Central memory CD8-positive, alpha-beta T cell (primary cell): ENCODE measurements around the gene CDC14B.

Experiments
- ATAC-seq: fragments of 150-1000 bp; cut with Tn5 transposase; replicated peaks from 2 replicates; pipeline ENCODE4 v1.10.0; 2022; ENCODE audit warnings: mild to moderate bottlenecking, moderate FRiP score, moderate number of reproducible peaks; ENCODE audit not compliant: poor library complexity, severe bottlenecking; ENCODE audit errors: extremely low read depth
- DNase-seq, 2 donors: peaks; one replicate each; pipeline ENCODE4 v3.0.0; 2021; ENCODE audit warnings: low spot score in 2 of 2
- H3K27ac Mint-ChIP-seq: one replicate; pipeline ENCODE4 v1.8.0; 2022; ENCODE audit warnings: low read depth, mild to moderate bottlenecking, moderate library complexity, mixed read lengths
- H3K27me3 Mint-ChIP-seq: one replicate; pipeline ENCODE4 v1.8.0; 2022; ENCODE audit warnings: mixed read lengths
- H3K36me3 Mint-ChIP-seq: one replicate; pipeline ENCODE4 v1.8.0; 2022; ENCODE audit warnings: mild to moderate bottlenecking, moderate library complexity, mixed read lengths; ENCODE audit not compliant: insufficient read depth
- H3K4me1 Mint-ChIP-seq: one replicate; pipeline ENCODE4 v1.8.0; 2022; ENCODE audit warnings: mixed read lengths
- H3K4me3 Mint-ChIP-seq: one replicate; pipeline ENCODE4 v1.8.0; 2022; ENCODE audit warnings: mild to moderate bottlenecking, moderate library complexity, mixed read lengths
- H3K9me3 Mint-ChIP-seq: one replicate; pipeline ENCODE4 v1.8.0; 2022; ENCODE audit warnings: mixed read lengths

CDC14B gene

DNA sequence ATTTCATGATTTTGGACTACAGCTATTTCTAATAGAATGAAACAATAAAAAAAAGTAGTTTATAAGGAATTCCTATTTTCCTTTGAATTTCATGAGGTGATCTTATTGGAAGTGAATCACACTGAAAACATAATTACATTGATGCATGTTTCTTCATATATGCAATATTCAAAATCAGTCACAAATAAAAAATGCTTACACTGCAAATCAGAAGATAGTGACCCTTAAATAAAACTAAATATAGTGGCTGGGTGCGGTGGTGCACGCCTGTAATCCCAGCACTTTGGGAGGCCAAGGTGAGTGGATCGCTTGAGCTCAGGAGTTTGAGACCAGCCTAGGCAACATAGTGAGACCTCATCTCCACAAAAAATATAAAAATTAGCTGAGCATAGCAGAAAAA is 79.5 kb downstream of the CDC14B start:
- no peak overlapping the region for H3K4me3 Mint-ChIP-seq
- no peaks in the 10 kb centered on the region for H3K4me1 Mint-ChIP-seq
- peaks cover 7% of the 10 kb centered on the region for H3K36me3 Mint-ChIP-seq
- no peaks in the 10 kb centered on the region for H3K9me3 Mint-ChIP-seq
- H3K27ac Mint-ChIP-seq = no peak overlapping the region
- DNase-seq = no peak
- H3K27me3 Mint-ChIP-seq = no peaks in the 10 kb centered on the region
- no peak for ATAC-seq

DNA sequence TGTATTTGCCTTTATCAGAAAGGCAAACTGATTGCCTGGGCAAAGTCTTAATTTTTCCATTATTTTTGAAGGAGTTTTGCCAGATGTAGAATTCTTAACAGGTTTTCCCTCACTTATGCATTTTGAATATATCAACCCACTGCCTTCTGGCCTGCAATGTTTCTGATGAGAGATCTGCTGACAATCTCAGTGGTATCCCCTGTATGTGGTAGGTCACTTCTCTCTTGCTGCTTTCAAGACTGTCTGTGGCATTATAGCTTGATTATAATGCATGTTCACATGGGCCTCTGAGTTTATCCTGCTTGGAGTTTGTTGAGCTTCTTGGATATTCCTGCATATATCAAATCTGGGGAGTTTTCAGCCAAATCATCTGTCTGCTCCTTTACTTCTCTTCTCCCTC is 87.5 kb downstream of the CDC14B start:
- DNase-seq = no peak
- no peaks in the 10 kb centered on the region for H3K27me3 Mint-ChIP-seq
- no peak overlapping the region for H3K4me3 Mint-ChIP-seq
- H3K27ac Mint-ChIP-seq = no peak overlapping the region
- peaks cover 5% of the 10 kb centered on the region for H3K9me3 Mint-ChIP-seq
- no peaks in the 10 kb centered on the region for H3K4me1 Mint-ChIP-seq
- ATAC-seq = no peak
- H3K36me3 Mint-ChIP-seq = peaks cover 3% of the 10 kb centered on the region

DNA sequence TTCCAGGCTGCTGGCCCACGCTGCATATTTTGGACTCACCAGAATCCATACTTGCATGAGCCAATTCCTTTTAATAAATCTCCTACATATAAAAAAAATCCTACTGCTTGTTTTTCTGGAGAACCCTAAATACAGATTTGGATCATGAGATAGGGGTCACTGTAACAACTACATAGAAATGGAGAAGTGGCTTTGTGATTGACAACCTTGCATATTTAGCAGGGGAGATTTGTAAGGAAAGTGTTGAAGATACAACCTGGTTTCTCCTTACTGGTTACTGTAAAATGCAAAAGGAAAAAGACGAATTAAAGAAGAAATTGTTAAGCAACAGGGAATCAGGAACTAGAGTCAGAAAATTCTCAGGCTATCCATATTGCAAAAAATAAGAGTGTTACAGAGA is 94.9 kb downstream of the CDC14B start:
- ATAC-seq = no peak
- H3K27ac Mint-ChIP-seq = no peak overlapping the region
- no peaks in the 10 kb centered on the region for H3K27me3 Mint-ChIP-seq

DNA sequence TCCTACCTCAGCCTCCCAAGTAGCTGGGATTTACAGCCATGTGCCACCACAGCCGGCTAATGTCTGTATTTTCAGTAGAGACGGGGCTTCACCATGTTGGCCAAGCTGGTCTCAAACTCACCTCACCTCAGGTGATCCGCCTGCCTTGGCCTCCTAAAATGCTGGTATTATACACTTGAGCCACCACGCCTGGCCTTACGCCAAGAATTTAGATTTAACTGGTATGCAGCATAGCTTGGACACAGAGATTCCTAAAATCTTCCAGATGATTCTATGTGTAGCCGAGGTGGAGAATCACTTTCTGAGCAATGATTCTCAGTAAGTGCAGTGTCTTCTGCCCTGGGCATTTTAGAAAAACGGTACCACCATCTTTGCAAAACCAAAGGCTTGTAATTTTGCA is 95.6 kb downstream of the CDC14B start:
- Mint-ChIP-seq H3K4me1 (peaks cover 7% of the 10 kb centered on the region), H3K9me3 (no peaks in the 10 kb centered on the region), H3K4me3 (no peak overlapping the region), H3K36me3 (peaks cover 12% of the 10 kb centered on the region), H3K27me3 (no peaks in the 10 kb centered on the region), H3K27ac (no peak overlapping the region)
- ATAC-seq (no peak), DNase-seq (no peak)

More for the DNA sequence above, 94.9 kb downstream of the CDC14B start:
- H3K9me3 Mint-ChIP-seq = no peaks in the 10 kb centered on the region
- no peak for DNase-seq
- H3K36me3 Mint-ChIP-seq = peaks cover 12% of the 10 kb centered on the region
- peaks cover 7% of the 10 kb centered on the region for H3K4me1 Mint-ChIP-seq
- no peak overlapping the region for H3K4me3 Mint-ChIP-seq

DNA sequence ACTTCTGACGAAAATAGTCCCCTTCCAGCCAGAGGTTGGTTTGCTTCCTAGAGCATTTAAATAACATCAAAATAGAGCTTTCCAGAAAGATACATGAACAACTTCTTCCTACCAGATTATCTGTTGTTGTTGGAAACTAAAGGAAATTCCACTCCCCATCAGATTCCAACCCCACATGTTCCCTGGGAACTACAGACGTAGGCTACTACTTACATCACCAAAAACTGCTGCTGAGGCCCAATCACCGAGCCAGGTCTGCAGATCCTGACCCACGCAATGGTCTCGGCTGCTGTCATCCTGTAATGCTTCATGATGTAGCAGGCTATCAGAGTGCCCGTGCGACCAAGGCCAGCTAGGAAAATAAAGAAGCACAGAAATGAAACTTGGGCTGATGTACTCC is 96.3 kb downstream of the CDC14B start:
- Mint-ChIP-seq H3K27ac (no peak overlapping the region), H3K36me3 (peaks cover 13% of the 10 kb centered on the region)
- DNase-seq = no peak

DNA sequence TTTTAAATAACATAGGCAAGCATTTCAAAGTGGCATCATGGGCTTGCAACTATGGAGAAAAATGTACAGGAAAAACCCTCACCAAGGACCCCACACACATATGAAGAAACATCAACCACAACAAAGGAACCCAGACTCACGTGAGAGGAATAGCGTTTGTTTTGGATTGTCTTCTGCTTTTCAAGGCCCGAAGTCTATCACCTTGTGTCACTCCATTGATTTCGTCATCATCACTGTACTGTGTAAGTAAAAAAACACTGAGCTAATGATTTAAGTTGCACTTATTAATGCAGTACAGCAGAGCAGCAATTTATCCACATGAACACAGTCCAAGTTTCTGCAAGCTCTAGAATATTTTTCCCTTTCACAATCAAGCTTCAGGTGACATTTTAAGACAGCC is 97.3 kb downstream of the CDC14B start:
- peaks cover 7% of the 10 kb centered on the region for H3K4me1 Mint-ChIP-seq
- H3K27me3 Mint-ChIP-seq = no peaks in the 10 kb centered on the region
- H3K36me3 Mint-ChIP-seq = peaks cover 15% of the 10 kb centered on the region
- DNase-seq (no peak), ATAC-seq (no peak)
- no peak overlapping the region for H3K27ac Mint-ChIP-seq
- H3K9me3 Mint-ChIP-seq = no peaks in the 10 kb centered on the region
- H3K4me3 Mint-ChIP-seq = no peak overlapping the region

More for the DNA sequence above, 96.3 kb downstream of the CDC14B start:
- H3K9me3 Mint-ChIP-seq = no peaks in the 10 kb centered on the region
- H3K4me1 Mint-ChIP-seq = peaks cover 7% of the 10 kb centered on the region
- no peak overlapping the region for H3K4me3 Mint-ChIP-seq
- no peak for ATAC-seq
- H3K27me3 Mint-ChIP-seq = no peaks in the 10 kb centered on the region

DNA sequence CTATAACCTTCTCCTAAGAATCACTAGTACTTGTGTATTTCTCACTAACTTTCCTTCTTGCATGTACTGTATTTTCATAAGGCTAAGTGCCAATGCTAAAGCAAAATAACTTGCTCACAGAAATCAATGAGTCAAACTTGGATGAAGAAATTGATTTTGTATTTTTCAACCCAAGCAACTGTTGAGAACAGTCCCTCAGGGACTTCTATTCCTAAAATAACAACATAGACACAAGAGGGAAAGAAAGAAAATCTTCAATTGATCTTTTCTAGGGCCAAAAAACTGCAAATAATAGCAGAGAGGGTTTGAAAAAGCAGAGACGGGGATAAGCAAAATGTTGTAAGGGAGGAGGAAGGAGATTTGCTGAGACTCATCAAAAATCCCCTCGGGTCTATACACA is 99.9 kb downstream of the CDC14B start:
- H3K4me1 Mint-ChIP-seq = peaks cover 7% of the 10 kb centered on the region
- no peak for DNase-seq
- no peak for ATAC-seq
- H3K9me3 Mint-ChIP-seq = no peaks in the 10 kb centered on the region
- peaks cover 11% of the 10 kb centered on the region for H3K36me3 Mint-ChIP-seq
- H3K4me3 Mint-ChIP-seq = no peak overlapping the region
- H3K27me3 Mint-ChIP-seq = no peaks in the 10 kb centered on the region
- H3K27ac Mint-ChIP-seq = no peak overlapping the region

DNA sequence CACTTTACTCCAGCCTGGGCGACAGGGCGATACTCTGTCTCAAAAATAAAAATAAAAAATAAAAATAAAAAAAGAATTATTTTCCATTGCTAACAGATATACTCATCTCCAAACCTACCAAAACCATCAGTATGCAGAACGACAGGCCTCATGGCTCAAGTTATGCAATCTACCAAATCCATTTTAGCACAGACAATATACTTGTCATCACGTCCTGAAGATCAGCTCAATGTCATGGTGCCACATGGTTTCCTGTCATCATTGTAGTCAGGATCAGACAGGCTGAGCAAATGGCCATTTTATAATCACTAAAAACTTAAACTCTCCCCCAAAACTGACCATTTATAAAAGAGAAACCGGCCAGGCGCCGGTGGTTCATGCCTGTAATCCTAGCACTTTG is 100.5 kb downstream of the CDC14B start:
- H3K4me3 Mint-ChIP-seq = no peak overlapping the region
- DNase-seq = no peak
- no peak for ATAC-seq
- H3K27ac Mint-ChIP-seq = no peak overlapping the region
- H3K27me3 Mint-ChIP-seq = no peaks in the 10 kb centered on the region
- H3K9me3 Mint-ChIP-seq = no peaks in the 10 kb centered on the region
- peaks cover 13% of the 10 kb centered on the region for H3K36me3 Mint-ChIP-seq
- peaks cover 7% of the 10 kb centered on the region for H3K4me1 Mint-ChIP-seq

DNA sequence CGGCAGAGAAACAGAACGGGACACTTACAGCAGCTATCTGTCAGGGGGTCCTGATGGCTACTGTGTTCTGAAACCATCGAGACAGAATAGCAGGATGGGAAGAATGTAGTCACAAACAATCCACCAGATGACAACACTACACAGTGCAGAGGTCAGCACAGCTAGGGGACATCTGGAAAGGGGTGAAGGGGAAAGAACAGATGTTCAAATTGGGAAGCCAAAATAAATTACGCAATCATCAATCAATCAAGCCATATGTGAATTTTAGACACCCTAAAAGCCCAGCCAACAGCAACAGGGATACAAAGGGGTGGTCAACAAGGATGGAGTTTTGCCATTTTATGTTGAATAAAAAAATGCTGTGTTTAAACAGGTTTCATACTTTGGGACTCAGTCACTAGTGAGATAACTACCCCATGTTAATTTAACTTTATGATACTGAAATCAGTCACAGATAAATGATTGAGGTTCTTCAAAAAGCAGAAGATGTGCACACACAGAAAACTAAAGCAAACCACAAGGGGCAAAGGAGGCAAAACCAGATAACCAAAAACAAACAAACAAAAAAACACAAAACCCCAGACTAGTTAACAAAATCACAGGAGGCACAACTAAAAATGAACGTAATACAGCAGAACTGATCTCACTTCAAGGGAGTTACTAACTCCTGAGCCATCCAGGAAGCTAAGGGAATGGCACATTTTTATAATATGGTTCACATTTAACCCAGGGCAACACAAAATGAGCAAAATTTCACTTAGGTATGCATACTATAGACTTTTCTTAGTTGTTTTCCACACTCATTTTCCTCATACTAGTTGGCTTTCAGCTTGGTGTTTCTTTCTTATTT is 103.8 kb downstream of the CDC14B start:
- Mint-ChIP-seq H3K4me1 (no peaks in the 10 kb centered on the region), H3K9me3 (no peaks in the 10 kb centered on the region), H3K27ac (no peak overlapping the region), H3K4me3 (no peak overlapping the region), H3K27me3 (no peaks in the 10 kb centered on the region), H3K36me3 (peaks cover 9% of the 10 kb centered on the region)
- ATAC-seq (no peak), DNase-seq (no peak)

DNA sequence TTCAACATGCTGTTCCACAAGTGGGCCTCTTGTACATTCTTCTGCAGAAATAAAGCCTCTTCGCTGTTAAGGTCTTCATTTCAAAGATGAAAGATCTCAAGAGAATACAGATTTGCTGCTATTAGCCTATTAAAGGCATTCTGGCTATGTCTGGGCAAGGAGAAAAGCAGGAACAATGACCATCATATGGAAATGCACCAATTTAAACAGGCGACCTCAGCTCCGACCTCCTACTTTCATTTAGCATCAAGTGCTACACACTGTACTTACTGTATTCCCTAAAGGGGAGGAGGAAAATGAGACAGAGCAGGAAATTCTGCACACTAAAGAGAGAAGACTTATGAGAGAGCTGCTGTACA is 104.9 kb downstream of the CDC14B start:
- H3K27ac Mint-ChIP-seq = no peak overlapping the region
- H3K9me3 Mint-ChIP-seq = no peaks in the 10 kb centered on the region
- DNase-seq (no peak), ATAC-seq (no peak)
- no peak overlapping the region for H3K4me3 Mint-ChIP-seq
- H3K4me1 Mint-ChIP-seq = no peaks in the 10 kb centered on the region
- peaks cover 11% of the 10 kb centered on the region for H3K36me3 Mint-ChIP-seq
- no peaks in the 10 kb centered on the region for H3K27me3 Mint-ChIP-seq

DNA sequence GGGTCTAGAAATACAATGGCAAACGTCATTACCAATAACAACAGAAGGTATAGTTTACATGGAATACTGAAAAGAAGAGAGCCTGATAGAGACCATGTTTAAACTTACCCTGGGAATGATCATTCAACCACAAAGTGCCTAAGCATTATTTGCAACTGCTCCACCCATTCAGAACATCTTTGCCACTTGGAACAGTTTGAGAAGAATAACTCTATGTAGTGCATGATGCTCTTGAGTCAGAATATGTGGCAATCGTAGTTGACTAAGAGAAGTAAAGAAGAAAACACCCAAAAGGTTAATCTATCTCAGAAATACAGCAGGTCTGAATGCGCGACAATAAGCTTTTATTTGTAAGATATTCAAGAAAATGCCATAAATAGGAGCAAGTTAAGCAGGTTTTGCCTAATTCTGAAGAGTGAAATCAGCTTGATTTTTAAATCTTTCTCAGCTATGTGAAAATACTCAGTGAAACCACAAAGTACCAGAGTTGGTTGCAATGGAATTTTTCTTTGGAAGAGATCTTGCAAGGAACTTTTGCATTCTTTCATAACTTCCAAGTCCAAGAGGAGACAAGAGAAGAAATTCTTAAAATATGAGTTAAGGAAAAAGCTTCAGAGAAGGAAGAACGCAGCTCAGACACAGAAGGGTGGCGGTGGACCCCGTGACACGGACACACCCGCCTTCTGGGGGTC is 105.4 kb downstream of the CDC14B start:
- Mint-ChIP-seq H3K27me3 (no peaks in the 10 kb centered on the region), H3K4me1 (no peaks in the 10 kb centered on the region), H3K36me3 (peaks cover 11% of the 10 kb centered on the region), H3K9me3 (no peaks in the 10 kb centered on the region), H3K4me3 (no peak overlapping the region), H3K27ac (no peak overlapping the region)
- ATAC-seq (no peak), DNase-seq (no peak)

DNA sequence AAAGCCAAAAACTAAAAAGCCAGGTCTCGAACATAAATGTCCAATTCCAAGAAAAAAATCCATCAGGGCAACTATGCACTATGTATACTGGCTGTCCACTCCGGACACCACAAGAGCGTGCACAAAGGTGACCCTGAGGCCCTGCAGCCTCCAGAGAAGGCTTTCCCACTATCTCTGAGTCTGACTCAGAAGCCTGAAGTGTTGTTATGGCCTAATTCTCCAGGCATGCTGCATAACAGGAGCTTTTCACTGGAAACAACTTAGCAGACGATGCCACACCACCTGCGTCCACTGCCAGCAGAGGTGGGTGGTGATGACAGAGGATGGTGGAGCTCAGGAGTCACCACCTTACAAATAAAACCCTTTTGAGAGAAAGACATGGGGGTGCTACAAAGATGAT is 106.0 kb downstream of the CDC14B start:
- Mint-ChIP-seq H3K27ac (no peak overlapping the region), H3K4me1 (no peaks in the 10 kb centered on the region), H3K27me3 (no peaks in the 10 kb centered on the region), H3K4me3 (no peak overlapping the region), H3K36me3 (peaks cover 11% of the 10 kb centered on the region), H3K9me3 (no peaks in the 10 kb centered on the region)
- DNase-seq (no peak), ATAC-seq (no peak)

DNA sequence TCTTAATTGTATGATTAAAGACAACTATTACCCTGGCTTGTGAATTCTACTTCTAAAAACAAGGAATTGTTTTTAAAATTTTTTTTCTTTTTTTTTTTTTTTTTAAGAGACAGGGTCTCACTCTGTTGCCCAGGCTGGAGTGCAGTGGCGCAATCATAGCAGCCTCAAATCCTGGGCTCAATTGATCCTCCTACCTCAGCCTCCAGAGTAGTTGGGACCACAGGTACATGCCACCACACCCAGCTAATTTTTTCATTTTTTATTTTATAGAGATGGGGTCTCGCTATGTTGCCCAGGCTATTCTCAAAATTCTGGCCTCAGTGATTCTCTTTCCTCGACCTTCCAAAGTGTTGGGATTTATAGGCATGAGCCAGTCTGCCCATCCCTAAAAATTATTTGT is 107.4 kb downstream of the CDC14B start:
- no peak for DNase-seq
- H3K36me3 Mint-ChIP-seq = peaks cover 9% of the 10 kb centered on the region
- no peaks in the 10 kb centered on the region for H3K27me3 Mint-ChIP-seq
- H3K4me3 Mint-ChIP-seq = no peak overlapping the region
- H3K27ac Mint-ChIP-seq = no peak overlapping the region
- no peaks in the 10 kb centered on the region for H3K9me3 Mint-ChIP-seq
- no peak for ATAC-seq
- no peaks in the 10 kb centered on the region for H3K4me1 Mint-ChIP-seq
